HUDEP-2 (cell line): ENCODE data around the gene CORO2A.

Source experiments
- DNase-seq, 76 experiments: peaks; one replicate each; lab custom pipeline; 2025; ENCODE audit not compliant: unreplicated experiment in 76 of 76; lab: John Stamatoyannopoulos, UW

Gene CORO2A

DNA sequence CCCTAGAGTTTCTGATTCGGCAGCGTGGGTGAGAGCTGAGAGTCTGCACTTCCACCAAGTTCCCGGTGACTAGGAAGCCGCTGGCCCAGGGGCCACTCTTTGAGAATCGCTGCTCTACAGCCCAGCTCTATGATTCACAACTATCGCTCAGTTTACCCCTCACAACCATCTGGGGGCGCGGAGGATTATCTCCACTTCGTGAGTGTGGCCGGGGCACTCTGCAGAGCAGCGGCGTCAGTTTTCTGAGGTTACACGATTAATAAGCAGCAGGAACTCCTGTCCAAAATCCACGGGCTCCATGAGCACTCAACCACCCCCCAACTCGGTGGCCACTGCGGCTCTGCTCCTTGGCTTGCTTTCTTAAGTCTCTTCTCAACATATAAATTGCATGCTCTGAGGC lies 19.3 kb downstream of the CORO2A start:
- DNase-seq, result no peak

DNA sequence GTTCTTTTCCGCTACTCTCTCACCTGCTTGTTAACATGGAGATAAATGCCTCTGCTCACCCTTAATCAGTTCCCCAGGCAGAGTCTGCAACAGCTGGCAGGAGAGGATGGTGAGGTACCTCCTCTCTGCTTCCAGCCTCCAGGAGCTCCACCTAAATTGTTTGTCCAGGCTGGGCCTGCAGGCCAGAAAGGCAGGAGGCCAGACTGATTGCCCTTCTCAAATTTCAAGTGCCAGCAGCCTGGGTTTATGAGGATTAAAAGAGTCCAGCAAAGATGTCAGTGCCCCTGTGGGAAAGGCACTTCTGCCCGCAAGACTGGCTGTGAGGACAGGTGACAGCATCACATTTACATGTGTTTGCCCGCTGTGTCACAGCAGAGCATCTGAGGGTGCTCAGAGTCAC lies 19.8 kb downstream of the CORO2A start:
- no peak for DNase-seq

DNA sequence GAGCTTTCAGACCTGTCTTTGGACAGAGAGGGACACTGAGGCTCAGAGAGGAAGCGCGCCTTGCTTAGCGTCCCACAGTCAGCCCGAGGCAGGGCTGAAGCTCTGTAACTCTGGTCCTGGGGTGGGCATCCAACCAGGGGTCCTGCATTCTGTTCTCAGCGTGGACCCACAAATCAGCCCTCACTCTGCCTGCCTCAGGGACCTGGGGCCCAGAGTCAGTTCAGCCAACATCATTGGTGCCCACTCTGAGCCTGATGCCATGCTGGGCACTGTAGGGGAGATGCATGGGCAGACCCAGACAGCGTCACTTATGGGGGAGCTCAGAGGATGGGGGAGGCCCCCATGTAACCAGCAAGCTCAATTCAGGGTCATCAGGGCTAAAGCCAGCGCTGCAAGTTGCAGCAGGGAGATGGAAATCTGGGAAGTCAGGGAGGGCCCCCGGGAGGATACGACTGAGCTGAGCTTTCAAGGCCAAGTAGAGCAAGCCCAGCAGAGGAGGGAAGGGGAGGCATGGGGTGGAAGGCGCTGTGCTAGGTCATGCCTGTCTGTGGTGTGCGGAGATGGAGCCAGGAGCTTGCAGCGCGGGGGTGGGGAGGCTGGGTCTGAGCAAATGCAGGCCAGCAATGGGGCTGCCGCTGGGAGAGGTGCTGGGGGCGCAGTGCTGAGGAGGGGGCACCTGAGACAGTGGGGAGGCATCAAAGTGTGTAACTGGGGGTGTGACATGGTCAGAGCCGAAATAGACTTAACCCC lies 21.1 kb downstream of the CORO2A start:
- DNase-seq, result no peak

DNA sequence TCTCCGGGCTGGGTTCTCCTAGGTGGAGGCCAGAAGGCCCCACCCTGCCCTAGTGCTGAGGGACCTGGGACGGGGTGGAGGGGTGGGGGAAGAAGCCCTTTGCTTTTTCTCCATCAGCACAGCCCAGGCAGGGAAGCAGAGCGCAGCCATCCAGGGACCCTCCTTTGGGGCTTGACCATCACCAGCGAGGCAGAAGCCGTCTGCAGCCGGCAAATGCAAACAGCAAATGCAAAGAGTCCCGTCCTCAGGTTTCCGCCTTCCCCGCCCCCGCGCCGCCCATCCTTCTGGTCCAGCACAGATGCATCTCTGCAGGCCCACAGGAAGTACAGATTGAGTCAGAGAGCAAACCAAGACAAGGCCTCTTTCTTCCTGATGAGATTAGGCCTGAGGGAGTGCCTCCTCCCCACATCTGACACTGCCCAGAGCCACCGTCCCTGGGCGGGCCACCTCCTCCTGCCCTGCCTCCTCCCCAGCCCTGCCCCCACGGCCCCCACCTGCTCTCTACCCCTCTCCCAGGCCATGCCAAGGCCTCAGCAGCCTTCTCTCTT lies 23.4 kb downstream of the CORO2A start:
- DNase-seq, result peak in 41 of 76 experiments; percentile 6 to 73 (median 26)

DNA sequence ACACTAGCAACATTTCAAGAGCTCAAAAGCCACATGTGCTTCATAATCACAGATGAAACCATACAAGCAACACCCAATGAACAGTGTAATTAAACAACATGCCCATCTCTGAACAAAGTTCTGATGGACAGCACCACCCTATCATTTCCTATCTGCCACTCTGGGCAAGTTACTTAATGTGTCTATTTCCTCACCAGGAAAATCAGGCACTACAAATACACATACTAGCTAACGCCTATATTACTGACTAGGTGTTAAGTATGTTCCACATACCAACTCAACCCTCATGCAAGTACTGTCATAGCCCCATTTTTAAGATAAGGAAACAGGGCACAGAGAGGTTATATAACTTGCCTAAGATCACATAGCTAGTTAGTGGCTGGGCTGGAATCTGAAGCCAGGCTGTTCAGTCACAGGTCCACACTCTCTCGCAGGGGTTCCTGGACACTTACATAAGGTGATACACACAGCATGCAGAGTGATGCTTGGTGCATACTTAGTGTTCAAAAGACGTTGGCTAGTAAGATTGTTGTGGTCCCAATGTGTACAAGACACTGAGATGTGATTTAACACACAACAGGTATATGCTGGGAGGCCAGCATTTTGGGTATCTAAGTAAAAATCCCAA lies 24.2 kb downstream of the CORO2A start:
- no peak for DNase-seq

DNA sequence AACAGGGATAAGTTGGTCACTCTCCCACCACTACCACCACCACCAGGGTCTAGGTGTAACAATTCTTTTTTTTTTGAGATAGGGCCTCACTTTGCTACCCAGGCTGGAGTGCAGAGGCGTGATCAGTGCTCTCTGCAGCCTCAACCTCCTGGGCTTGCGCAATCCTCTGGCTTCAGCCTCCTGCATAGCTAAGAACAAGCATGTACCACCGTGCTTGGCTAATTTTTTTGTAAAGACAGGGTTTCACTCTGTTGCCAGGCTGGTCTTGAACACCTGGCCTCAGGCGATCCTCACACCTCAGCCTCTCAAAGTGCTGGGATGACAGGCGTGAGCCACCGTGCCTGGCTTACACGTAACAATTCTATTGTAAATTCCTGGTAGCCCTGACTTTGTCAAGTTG lies 27.5 kb downstream of the CORO2A start:
- no peak for DNase-seq

DNA sequence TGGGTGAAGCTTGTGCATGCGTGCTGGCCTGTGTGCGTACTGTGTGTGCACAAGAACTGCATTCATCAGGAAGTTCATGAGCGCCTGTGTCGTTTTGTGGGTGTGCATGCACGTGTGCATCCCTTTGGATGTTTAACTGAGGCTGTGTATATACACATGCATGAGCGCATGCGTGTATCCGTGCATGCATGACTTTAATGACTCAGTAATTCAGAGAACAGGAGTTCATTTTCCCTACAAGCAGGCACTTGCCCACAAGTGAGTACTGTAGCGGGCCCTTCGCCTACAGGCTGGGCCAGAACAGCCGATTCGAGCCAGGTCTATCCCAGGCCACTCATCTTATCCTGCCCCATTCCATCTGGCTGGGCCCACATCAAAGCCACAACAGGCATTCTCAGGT lies 29.8 kb downstream of the CORO2A start:
- no peak for DNase-seq

DNA sequence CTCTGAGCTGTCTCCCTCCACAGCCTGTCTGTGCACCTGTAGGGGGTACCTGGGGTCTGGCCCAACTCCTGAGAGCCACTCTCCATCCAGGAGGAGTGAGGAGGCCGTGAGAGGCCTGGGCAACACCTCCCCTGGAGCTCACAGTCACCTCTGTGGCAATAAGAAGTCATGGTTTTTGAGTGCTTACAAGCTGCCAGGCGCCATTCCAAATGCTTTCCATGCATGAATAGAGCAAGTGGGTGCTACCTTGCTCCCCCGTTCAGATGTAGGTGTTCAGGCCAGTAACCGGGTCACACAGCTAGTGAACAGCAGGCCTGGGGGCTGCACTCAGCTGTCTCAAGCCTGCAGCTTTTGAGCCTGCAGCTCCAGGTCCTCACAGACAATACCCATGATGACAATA lies 30.6 kb downstream of the CORO2A start:
- no peak for DNase-seq

DNA sequence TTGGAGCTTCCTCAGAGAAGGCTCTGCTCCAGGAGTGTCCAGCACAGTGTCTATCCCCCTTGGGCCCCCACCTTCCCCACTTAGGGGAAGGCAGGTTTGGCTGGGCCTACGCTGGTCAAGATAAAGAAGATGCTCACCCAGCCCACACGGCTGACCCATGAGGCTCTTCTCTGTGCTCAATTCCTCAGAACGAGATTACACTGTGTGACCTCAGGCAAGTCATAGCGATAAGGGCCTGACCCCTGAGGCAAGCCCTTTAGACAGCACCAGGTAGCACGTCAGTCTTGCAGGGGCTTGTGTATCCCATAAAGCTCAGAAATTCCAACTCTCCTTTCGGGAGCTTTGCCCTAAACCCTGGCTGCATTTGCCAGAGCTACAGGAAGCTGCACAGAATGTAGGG lies 32.6 kb downstream of the CORO2A start:
- DNase-seq, result no peak

DNA sequence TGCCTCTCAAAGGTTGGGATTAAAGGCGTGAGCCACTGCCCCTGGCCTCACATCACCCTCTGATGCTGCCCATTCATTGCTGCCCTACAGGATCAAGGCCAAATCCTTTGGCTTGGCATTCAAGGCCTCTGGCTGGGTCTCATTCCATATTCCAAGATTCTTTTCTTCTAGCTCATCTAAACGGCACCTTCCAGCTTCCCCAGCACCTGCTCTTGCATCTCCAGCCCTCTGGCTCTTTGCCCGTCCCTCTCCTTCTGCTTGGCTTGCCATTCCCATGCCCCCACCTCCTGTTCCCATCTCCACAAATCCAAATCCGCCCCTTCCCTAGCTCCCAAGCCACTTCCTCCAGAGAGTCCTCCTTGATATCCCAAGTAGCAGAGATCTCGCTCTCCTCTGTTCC lies 33.1 kb downstream of the CORO2A start:
- DNase-seq, result no peak

DNA sequence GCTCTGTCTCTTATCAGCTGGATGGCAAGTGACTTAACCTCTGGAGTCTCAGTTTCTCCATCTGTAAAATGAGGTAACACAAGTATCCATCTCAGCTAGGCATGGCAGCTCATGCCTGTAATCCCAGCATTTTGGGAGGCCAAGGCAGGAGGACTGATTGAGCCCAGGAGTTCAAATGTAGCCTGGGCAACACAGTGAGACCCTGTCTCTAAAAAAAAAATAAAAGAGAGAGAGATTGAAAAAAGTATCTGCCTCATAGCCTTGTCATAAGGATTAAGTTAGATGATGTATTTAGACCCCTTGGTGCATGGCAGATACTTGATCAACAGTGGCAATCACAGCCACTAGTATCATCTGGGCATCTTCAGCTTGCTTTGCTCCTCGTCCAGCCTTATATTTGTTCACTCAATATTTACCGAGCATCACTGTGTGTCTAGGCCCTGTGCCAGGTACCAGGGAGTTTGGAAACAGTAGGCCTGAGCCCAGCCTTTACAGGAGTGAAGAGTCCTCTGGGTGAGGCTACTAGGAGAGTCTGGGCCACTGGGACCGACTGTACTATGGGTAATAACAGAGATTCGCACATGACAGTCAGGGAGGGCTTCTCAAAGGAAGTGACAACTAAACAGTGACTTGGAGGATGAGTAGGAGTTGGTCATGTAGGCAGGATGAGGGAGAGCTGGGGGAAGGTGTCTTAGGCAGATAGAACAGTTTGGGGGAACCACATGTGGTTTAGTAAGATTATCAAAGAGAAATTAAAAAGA lies 34.2 kb downstream of the CORO2A start:
- DNase-seq, result peak in 3 of 76 experiments; percentile 4 to 11 (median 5)

DNA sequence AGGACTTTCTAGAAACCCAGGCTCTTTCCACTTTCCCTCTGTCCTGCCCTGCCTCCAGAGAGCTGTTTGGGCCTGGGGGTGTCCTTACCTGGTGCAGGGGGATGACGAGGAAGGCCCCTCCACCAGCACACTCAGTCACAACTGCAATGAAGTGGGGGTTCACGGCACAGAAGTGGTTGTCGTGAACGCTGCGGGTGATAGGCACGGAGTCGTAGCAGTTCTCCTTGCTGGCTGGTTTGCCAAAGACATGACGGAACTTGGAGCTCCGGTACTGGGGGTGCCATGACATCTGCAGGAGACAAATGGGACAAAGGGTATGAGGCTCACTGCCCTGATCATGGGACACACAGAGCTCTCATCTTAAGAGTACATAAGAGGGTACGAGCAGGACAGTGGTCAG lies 35.1 kb downstream of the CORO2A start:
- no peak for DNase-seq

DNA sequence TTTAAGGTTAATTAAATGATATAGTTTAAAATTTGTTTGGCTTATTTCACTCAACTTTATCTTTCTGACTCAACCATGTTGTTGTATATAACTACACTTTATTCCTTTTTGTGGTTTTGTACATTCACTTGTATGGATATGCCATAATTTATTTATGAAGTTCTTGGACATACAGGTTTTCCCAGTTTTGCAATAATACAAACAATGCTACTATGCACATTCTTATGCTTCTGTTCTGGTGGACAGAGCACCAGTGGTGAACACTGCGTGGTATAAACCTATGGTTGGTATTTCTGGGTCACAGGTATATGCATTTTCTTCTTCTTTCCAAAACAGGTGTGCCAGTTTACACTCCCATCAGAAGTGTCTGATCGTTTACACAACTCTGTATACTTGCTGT lies 37.8 kb downstream of the CORO2A start:
- DNase-seq, result no peak

DNA sequence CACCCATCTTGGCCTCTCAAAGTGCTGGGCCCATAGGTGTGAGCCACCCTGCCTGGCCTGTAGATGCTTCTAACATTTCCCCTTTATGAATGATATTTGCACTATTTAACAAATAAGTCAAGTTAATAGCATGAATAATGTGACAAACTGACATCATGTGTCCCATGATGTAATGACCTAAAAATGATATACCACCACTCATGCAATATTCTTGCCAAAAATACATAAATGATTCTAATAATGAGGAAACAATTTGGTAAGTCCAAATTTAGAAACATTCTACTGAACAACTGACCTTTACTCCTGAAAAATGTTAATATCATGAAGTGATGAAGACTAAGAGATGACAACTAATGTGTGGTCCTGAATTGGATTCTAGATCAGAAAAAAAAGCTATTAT lies 39.9 kb downstream of the CORO2A start:
- no peak for DNase-seq

DNA sequence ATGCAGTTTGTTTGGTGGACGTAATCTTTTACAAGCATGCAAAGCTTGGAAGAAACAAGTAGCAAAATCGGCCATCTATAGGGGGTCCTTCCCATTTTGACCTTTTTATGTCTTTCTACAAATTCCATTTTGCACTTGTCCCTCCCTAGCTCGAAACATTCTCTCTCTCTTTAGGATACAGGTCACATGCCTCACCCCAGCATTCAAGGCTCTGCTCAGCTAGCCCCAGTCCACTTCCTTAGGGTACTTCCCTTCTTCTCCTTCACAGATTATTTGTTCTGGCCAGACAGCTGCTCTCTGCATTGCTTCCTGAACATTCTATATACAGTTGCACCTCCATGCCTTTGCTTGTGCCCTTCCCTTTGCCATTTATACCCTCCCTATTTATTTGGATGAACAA lies 41.7 kb downstream of the CORO2A start:
- DNase-seq, result no peak

DNA sequence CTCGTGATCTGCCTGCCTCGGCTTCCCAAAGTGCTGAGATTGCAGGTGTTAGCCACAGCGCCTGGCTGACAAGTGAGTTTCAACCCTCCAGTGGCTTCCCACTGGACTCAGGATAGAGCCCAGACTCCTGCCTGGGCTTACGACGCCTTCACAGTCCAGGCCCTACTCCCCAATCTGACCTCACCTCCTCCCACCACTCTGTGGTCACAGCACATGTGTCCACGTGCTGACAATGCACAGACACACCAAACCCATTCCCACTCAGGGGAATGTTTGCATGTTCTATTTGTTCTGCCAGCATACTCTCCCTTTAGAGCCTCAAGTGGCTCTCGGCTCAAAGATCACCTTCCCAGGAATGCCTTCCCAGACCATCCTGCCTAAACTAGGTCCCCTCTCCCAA lies 42.3 kb downstream of the CORO2A start:
- DNase-seq, result no peak

DNA sequence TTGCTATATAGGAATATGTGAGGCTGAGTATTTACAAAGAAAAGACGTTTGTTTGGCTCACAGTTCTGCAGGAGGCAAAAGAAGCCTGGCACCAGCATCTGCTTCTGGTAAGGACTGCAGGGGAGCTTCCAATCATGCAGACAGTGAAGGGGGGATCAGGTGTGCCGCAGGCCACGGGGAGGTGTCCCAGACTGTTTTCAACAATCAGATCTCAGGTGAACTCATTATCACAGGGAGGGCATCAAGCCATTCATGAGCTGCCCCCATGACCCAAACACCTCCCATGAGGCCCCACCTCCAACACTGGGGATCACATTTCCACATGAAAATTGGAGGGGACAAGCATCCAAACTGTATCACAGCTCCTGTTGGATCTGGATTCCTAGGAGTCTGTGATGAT lies 43.0 kb downstream of the CORO2A start:
- DNase-seq, result no peak

DNA sequence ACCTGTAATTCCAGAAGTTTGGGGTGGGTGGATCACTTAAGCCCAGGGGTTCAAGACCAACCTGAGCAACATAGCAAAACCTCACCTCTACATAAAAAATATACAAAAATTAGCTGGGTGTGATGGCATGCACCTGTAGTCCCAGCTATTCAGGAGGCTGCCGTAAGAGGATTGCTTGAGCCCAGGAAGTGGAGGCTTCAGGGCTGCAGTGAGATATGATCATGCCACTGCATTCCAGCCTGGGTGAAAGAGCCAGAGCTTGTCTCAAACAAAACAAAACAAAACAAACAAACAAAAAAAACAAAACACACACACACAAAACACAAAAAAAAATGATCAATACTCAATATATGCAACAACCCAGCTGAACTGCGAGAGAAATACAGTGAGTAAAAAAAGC lies 44.0 kb downstream of the CORO2A start:
- no peak for DNase-seq

DNA sequence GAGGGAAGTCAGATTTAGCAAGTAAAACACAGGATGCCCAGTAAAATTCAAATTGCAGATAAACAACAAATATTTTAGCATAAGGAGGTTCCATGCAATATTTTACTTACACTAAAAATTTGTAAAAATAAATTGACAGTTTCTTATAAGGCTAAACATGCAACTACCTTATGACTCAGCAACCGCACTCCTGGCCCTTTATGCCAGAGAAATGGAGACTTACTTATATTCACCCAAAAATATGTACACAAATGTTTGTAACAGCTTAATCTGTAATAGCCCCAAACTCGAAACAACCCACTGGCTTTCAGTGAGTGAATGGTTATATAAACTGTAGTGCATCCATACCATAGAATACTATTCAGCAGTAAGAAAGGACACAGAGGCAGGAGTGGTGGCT lies 44.9 kb downstream of the CORO2A start:
- no peak for DNase-seq

DNA sequence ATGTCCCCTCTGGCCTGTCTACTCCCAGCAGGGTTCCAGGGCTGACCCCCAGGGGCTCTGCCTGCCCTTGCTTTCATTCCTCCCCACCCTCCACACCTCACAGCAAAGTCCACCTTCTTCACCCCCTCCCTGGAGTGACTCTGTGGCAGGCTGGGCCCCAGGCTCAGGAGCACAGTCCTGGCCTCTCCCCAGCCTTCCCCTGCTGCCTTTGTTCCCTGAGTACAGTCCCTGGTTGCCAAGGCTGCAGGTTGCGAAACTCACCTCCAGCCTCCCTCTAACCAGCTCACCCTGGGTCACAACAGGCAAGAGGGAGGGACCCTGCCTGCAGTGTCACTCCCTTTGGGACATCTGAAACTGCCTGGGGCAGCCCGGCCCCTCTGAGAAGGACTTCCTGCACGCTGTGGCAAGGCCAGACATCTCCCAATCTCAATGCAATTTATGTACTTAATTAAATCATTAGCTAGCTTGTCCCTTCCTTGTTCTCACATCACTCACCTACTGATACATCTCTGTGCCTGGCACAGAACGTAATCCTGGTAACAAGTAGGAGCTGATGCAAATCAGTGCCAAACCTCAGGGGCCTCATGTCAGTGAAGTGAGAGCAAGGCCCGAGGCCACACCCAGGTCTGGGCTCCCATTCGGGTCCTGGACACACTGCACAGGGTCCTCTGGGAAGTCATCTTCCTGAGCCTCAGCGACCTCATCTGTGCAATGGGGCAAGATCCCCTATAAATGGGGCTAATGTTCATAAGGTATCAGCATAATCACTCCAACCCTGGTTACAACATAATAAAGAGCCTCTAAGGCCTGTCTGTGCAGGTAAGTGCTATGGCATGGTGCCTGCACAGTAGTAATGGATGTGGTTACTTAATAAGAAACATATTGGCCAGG lies 46.1 kb downstream of the CORO2A start:
- DNase-seq, result no peak

DNA sequence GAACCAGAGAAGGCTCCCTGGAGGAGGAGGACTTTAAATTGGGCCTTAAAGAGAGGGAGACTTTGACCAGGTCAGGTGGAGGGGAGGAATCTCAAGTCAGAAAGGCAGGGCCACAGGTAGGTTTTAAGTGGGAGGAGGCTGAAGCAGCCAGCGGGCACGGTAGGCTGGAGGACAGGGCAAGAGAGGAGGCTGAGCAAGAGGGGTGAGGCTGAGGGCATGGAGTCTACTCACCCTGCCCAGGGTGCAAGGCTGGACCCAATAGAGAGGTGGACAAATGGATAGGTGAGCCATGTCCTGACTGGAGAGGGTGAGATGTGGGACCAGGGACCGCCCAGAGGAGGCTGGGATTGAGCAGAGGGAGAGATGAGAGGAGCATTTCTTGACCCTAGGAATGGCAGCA lies 47.8 kb downstream of the CORO2A start:
- no peak for DNase-seq
